Keratinocyte (primary cell): ENCODE data around the gene GJA5.

Source experiments
- EZH2 ChIP-seq: IDR thresholded peaks from one replicate; pipeline ENCODE4 v1.6.1; 2012; ENCODE audit warnings: inconsistent platforms, mild to moderate bottlenecking, low read length, moderate library complexity
- TF ChIP-seq, protein P1 (sequence below), 3 experiments: IDR thresholded peaks in 1 of 3; conservative IDR thresholded peaks in 1 of 3; optimal IDR thresholded peaks in 1 of 3; 2 replicates in 2 of 3; 3 replicates in 1 of 3; pipeline versions ENCODE3 to v1.5.1; 2011; ENCODE audit warnings: low read length in 3 of 3, mild to moderate bottlenecking in 3 of 3, moderate library complexity in 2 of 3, control low read depth in 1 of 3, inconsistent platforms in 1 of 3; ENCODE audit not compliant: insufficient read depth in 2 of 3; ENCODE audit errors: extremely low read depth in 1 of 3

GRCh38 chr1:147798731-147799130 is 38.3 kb upstream of the GJA5 start:
- TF ChIP-seq, protein P1, sequence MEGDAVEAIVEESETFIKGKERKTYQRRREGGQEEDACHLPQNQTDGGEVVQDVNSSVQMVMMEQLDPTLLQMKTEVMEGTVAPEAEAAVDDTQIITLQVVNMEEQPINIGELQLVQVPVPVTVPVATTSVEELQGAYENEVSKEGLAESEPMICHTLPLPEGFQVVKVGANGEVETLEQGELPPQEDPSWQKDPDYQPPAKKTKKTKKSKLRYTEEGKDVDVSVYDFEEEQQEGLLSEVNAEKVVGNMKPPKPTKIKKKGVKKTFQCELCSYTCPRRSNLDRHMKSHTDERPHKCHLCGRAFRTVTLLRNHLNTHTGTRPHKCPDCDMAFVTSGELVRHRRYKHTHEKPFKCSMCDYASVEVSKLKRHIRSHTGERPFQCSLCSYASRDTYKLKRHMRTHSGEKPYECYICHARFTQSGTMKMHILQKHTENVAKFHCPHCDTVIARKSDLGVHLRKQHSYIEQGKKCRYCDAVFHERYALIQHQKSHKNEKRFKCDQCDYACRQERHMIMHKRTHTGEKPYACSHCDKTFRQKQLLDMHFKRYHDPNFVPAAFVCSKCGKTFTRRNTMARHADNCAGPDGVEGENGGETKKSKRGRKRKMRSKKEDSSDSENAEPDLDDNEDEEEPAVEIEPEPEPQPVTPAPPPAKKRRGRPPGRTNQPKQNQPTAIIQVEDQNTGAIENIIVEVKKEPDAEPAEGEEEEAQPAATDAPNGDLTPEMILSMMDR (optimal IDR thresholded peaks at IDR 0.05 in 1 of 3, IDR thresholded peaks at IDR 0.05 in 1 of 3, conservative IDR thresholded peaks at IDR 0.05 in 1 of 3; ENCODE audit: extremely low read depth in 1 of 3, insufficient read depth in 2 of 3, low read length in 3 of 3): no peak
- no peak for TF ChIP-seq EZH2
